ENCODE data around the gene CFAP119. TPM values are rescaled to one million over a fixed set of nuclear protein-coding genes. Genes with fewer than 3 reads are reported as not detected.

Gene CFAP119
- total and polyA plus RNA-seq, 10 of the 15 experiments (the other 5 are each of a cell fraction or from before 2014, with no cell fraction given) = 2.2 to 9.4 (median 4.3) TPM

- H3K4me2 ChIP-seq (ENCODE audit: control insufficient read depth, insufficient read depth) = peak overlapping the region; percentile 82
- H2AFZ ChIP-seq (ENCODE audit: control insufficient read depth, low read depth, low read length) = peak overlapping the region; percentile 74; the same call in 1 of the 2 replicates
- no peaks in the 10 kb centered on the region for H3K27me3 ChIP-seq (replicated peaks in 1 of 2; ENCODE audit: control insufficient read depth in 2 of 2, insufficient read depth in 2 of 2, low read length in 1 of 2)
- CTCF ChIA-PET = interaction anchor here (1.0 to 1.9 kb wide), 6 partner anchors 26 to 195 kb away, joined by 3 to 9 read pairs (median 4); partner anchors contain the start of gene PRR14
- FAIRE-seq (no peak), ATAC-seq (no peak), DNase-seq (ENCODE audit: low read depth, low spot score) (no peak)
- BruUV-seq (replicated peaks) = no TSS peak
- TF ChIP-seq SUPT20H (IDR thresholded peaks at IDR 0.05; ENCODE audit: borderline replicate concordance, control insufficient read depth, low read depth, low read length) (no peak), CEBPB (IDR thresholded peaks at IDR 0.05; ENCODE audit: borderline replicate concordance in 1 of 2, low read depth in 2 of 2, low read length in 2 of 2) (no peak), ESRRA (IDR thresholded peaks at IDR 0.05; ENCODE audit: low read length) (no peak), MEF2A (IDR thresholded peaks at IDR 0.05; ENCODE audit: insufficient read depth, low read depth, low read length) (no peak), HSF1 (IDR thresholded peaks at IDR 0.05; ENCODE audit: low read depth, low read length) (no peak), MTA3 (IDR thresholded peaks at IDR 0.05; ENCODE audit: borderline replicate concordance, low read length) (0 out of 2 replicates have a peak, but pooled peaks have one; percentile 69)
- peak overlapping the region; percentile 67; the same call in 1 of the 2 replicates for H3K4me3 ChIP-seq
- RAD21 ChIA-PET (ENCODE audit: unreplicated experiment) = interaction anchor here (1.0 to 1.8 kb wide), 5 partner anchors 67 to 327 kb away, joined by 3 to 6 read pairs (median 4); partner anchors contain the start of genes FBRS, ZNF646 and ZNF668
- no peaks in the 10 kb centered on the region for H3K9me3 ChIP-seq (replicated peaks; ENCODE audit: control insufficient read depth, insufficient read depth, low read length)
- POLR2A ChIA-PET = interaction anchor here (0.5 to 2.0 kb wide), 13 partner anchors 11 to 370 kb away, joined by 3 to 9 read pairs (median 4); partner anchors contain the start of genes KAT8 and SRCAP
- peak overlapping the region; percentile 71; the same call in 1 of the 2 replicates for H3K27ac ChIP-seq (ENCODE audit: control insufficient read depth, insufficient read depth)
- H4K20me1 ChIP-seq (ENCODE audit: control insufficient read depth, insufficient read depth) = no peaks in the 10 kb centered on the region; the same call in 1 of the 2 replicates
- in situ Hi-C loops (cut with MboI) (no loop called here), intact Hi-C loops (cut with micrococcal nuclease; ENCODE audit: unreplicated experiment) (no loop called here)
- SMC1A ChIA-PET (ENCODE audit: uncharacterized antibody, unreplicated experiment) = interaction anchor here (0.9 to 1.6 kb wide), 5 partner anchors 10 to 127 kb away, joined by 3 to 4 read pairs (median 3); no protein-coding TSS in a partner anchor
- WGBS (ENCODE audit: insufficient coverage, insufficient replicate concordance, low lambda C conversion rate, missing lambda C conversion rate) = 64% methylated on average over 3 of the region's 3 CpGs
- H3K36me3 ChIP-seq (ENCODE audit: control insufficient read depth in 2 of 2, insufficient read depth in 2 of 2, low read length in 1 of 2) = peaks cover 4% of the 10 kb centered on the region in 2 experiments; a peak in 3 of 4 replicates
- H3K79me2 ChIP-seq (ENCODE audit: control insufficient read depth, insufficient read depth, low read length) = peaks cover 18% of the 10 kb centered on the region
- peak overlapping the region; percentile 42 for H3K9ac ChIP-seq (ENCODE audit: control insufficient read depth, insufficient read depth, low read length)
- H3K4me1 ChIP-seq (ENCODE audit: control insufficient read depth, insufficient read depth, low read length) = peaks cover 9% of the 10 kb centered on the region
Observed at GRCh38 chr16:30747331-30747730, 14.5 kb downstream of the CFAP119 start.

Data from GM12878 (cell line).